ENCODE measurements around the gene SLC6A12. TPM values are rescaled to one million over a fixed set of nuclear protein-coding genes. Genes with fewer than 3 reads are reported as not detected.

The SLC6A12 gene
- polyA plus RNA-seq, 1 donor (not counting 4 experiments of a cell fraction or from before 2014, with no cell fraction given), result not detected

GRCh38 chr12:169528-170370 lies 44.2 kb downstream of the SLC6A12 start:
- no peak for TF ChIP-seq EZH2 (IDR thresholded peaks at IDR 0.05; ENCODE audit: low read length)
- peak in 2 of 3 experiments; percentile 12 to 22 for TF ChIP-seq CTCF (optimal IDR thresholded peaks at IDR 0.05 in 1 of 3, IDR thresholded peaks at IDR 0.05 in 1 of 3, conservative IDR thresholded peaks at IDR 0.05 in 1 of 3; ENCODE audit: extremely low read depth in 1 of 3, insufficient read depth in 2 of 3, low read length in 3 of 3)
- Histone ChIP-seq H3K27ac (ENCODE audit: control insufficient read depth, insufficient read depth, low read length) (no peak overlapping the region), H3K4me2 (ENCODE audit: control insufficient read depth, extremely low read depth, insufficient read depth, low read depth, low read length) (no peak overlapping the region), H3K27me3 (ENCODE audit: control insufficient read depth, extremely low read depth, insufficient read depth, low read length) (peaks cover 40% of the 10 kb centered on the region), H3K4me1 (ENCODE audit: control insufficient read depth, extremely low read depth, insufficient read depth, low read length) (no peaks in the 10 kb centered on the region), H3K4me3 (ENCODE audit: control insufficient read depth in 2 of 3, extremely low read depth in 1 of 3, insufficient read depth in 2 of 3, low read depth in 1 of 3, low read length in 3 of 3) (no peak overlapping the region), H4K20me1 (ENCODE audit: control insufficient read depth, extremely low read depth, insufficient read depth, low read length) (no peaks in the 10 kb centered on the region), H3K9me3 (ENCODE audit: control insufficient read depth, low read depth, low read length) (no peaks in the 10 kb centered on the region), H3K36me3 (ENCODE audit: control insufficient read depth in 2 of 2, extremely low read depth in 1 of 2, insufficient read depth in 2 of 2, low read length in 2 of 2) (no peaks in the 10 kb centered on the region), H3K9me1 (ENCODE audit: control insufficient read depth, extremely low read depth, insufficient read depth, low read length) (no peaks in the 10 kb centered on the region), H3K9ac (ENCODE audit: control insufficient read depth, extremely low read depth, insufficient read depth, low read length) (no peak overlapping the region), H2AFZ (ENCODE audit: control insufficient read depth, low read length) (no peak overlapping the region), H3K79me2 (ENCODE audit: control insufficient read depth, insufficient read depth, low read length) (no peaks in the 10 kb centered on the region)
- DNase-seq (ENCODE audit: low read depth, low spot score) (no peak), FAIRE-seq (no peak)
- dilution Hi-C loops (cut with MboI; ENCODE audit: extremely low pct_ligation_motif_present, low sequenced_read_pairs), result no loop called here

- Histone ChIP-seq H2AFZ (ENCODE audit: control insufficient read depth, low read length) (no peak overlapping the region), H3K9me1 (ENCODE audit: control insufficient read depth, extremely low read depth, insufficient read depth, low read length) (no peaks in the 10 kb centered on the region), H3K27ac (ENCODE audit: control insufficient read depth, insufficient read depth, low read length) (no peak overlapping the region), H3K4me1 (ENCODE audit: control insufficient read depth, extremely low read depth, insufficient read depth, low read length) (no peaks in the 10 kb centered on the region), H3K4me3 (ENCODE audit: control insufficient read depth in 2 of 3, extremely low read depth in 1 of 3, insufficient read depth in 2 of 3, low read depth in 1 of 3, low read length in 3 of 3) (no peak overlapping the region), H3K4me2 (ENCODE audit: control insufficient read depth, extremely low read depth, insufficient read depth, low read depth, low read length) (no peak overlapping the region), H3K27me3 (ENCODE audit: control insufficient read depth, extremely low read depth, insufficient read depth, low read length) (peaks cover 39% of the 10 kb centered on the region), H3K9me3 (ENCODE audit: control insufficient read depth, low read depth, low read length) (no peaks in the 10 kb centered on the region), H4K20me1 (ENCODE audit: control insufficient read depth, extremely low read depth, insufficient read depth, low read length) (no peaks in the 10 kb centered on the region), H3K9ac (ENCODE audit: control insufficient read depth, extremely low read depth, insufficient read depth, low read length) (no peak overlapping the region), H3K79me2 (ENCODE audit: control insufficient read depth, insufficient read depth, low read length) (no peaks in the 10 kb centered on the region), H3K36me3 (ENCODE audit: control insufficient read depth in 2 of 2, extremely low read depth in 1 of 2, insufficient read depth in 2 of 2, low read length in 2 of 2) (no peaks in the 10 kb centered on the region)
- dilution Hi-C loops (cut with MboI; ENCODE audit: extremely low pct_ligation_motif_present, low sequenced_read_pairs), result no loop called here
- DNase-seq (ENCODE audit: low read depth, low spot score) (no peak), FAIRE-seq (no peak)
- no peak for TF ChIP-seq CTCF (optimal IDR thresholded peaks at IDR 0.05 in 1 of 3, IDR thresholded peaks at IDR 0.05 in 1 of 3, conservative IDR thresholded peaks at IDR 0.05 in 1 of 3; ENCODE audit: extremely low read depth in 1 of 3, insufficient read depth in 2 of 3, low read length in 3 of 3)
- TF ChIP-seq EZH2 (IDR thresholded peaks at IDR 0.05; ENCODE audit: low read length), result no peak
Observed at GRCh38 chr12:168763-169525, 45.0 kb downstream of the SLC6A12 start.
